Measurements from ENCODE around the gene NME2.
"Not testable (repeated sequence)": the region's sequence is repeated elsewhere in the genome, so short reads cannot be mapped to it uniquely, and the experiment has no call there.

The NME2 gene

GRCh38 chr17:51153210-51154072, 12.8 kb upstream of the NME2 start, which contains the start of gene NME1:
NME1 (plus strand) TSS chr17:51153559; CDS start chr17:51155655, 2,096 bp downstream.
- DNase-seq = peak; percentile 99 to 100

GRCh38 chr17:51154176-51154575, 12.0 kb upstream of the NME2 start:
- no peak for DNase-seq

DNA sequence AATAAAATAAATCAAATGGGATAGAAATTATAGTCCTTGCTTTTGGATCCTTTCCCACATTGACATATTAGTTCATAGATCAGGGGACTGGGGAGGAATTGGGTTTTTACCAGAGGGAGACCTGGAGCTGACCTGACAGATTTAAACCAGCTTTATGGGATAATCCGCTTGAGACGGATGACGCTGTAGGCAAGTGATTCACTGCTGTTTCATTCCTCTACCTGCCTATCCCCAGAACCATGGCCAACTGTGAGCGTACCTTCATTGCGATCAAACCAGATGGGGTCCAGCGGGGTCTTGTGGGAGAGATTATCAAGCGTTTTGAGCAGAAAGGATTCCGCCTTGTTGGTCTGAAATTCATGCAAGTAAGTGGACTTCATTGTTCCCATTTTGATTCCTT, 10.8 kb upstream of the NME2 start:
- DNase-seq = no peak

- DNase-seq = no peak
These were observed 6.6 kb upstream of the NME2 start for GRCh38 chr17:51159604-51160003.

DNA sequence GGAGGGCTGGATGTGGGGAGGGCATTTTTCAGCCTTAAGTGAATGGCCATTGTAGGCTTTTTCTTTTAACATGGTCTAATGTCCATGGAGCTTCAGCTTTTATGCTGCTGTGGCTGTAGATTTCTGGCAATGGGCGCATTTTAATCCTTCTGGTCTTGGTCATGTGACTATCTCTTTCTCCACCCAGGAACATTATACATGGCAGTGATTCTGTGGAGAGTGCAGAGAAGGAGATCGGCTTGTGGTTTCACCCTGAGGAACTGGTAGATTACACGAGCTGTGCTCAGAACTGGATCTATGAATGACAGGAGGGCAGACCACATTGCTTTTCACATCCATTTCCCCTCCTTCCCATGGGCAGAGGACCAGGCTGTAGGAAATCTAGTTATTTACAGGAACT, 4.7 kb upstream of the NME2 start:
- DNase-seq = no peak

- no peak for DNase-seq
These were observed 1.1 kb upstream of the NME2 start for GRCh38 chr17:51164911-51165679.

DNA sequence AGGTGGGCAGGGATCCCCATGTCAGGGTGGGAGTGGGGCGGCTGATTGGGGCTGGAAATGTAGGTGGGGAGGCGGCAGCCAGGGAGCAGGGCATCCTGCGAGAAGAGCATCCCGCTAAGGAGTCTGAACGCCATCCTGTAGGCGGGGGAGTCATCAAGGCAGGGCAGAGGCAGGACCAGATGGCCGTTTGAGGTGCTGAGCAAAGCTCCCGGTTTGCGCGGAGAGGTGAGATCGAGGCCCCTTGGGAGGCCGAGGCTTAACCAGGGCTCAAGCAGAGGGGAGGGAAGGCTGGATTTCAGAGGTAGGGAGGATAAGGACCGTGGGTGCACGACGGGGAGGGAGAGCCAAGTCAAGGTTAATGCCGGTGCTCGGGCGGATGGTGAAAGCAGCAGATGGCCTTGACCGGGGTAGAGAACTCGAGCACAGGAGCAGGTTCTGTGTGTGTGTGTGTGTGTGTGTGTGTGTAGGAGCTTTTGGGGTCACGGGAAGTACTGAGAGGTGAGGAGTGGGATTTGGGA, 472 bp upstream of the NME2 start:
- DNase-seq = no peak

- peak; percentile 71 to 75 for DNase-seq
These were observed 1.0 kb downstream of the NME2 start for GRCh38 chr17:51166987-51167931.

- DNase-seq = no peak
These were observed 3.1 kb downstream of the NME2 start for GRCh38 chr17:51169340-51169739.

DNA sequence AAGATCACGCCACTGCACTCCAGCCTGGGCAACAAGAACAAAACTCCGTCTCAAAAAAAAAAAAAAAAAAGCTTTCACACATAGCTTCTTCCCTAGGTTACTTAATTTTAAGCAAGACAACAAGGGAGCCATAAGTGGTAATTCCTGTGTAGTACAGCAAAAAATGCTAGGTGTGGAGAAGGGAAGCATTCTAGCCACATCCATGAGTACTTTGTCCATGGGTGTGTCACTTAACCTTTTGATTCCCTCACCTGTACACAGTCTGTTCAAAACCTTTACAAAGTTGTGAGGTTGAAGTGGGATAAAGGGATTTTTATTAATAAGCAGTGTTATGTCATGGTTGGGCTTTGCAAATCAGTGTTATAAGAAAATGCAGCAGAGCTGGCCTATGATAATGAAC, 4.5 kb downstream of the NME2 start:
- DNase-seq = no peak

DNA sequence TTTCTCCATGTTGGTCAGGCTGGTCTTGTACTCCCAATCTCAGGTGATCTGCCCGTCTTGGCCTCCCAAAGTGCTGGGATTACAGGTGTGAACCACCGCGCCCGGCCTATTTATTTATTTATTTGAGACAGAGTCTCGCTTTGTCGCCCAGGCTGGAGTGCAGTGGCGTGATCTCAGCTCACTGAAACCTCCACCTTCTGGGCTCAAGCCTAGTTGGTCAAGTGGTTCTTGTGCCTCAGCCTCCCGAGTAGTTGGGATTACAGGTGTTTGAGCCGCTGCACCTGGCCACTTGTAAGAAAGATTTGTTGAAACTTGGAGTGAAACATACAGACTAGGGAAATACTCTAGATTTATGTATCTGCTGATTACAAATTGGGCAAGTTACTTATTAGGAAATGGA, 5.8 kb downstream of the NME2 start:
- not testable (repeated sequence) for DNase-seq

- DNase-seq = no peak
These were observed 14.3 kb downstream of the NME2 start for GRCh38 chr17:51180486-51180885.

DNA sequence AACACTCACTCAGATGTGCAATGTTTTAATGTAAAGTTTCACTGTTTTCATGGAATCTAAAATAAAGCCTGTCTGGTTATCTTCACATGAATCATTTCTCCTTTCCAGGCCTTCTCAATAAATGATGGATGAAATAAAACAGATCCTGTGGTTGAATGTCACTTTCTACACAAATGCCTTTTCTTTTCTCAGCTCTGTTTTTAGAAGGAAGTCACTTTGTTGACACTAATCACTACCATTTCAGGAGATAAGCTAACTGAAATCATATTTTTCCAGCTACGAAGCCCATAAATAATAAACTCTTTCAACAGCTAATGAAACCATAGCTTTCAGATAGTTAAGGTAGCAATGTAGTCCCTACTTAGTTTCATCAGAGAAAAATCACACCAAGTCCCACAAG, 17.9 kb downstream of the NME2 start:
- DNase-seq = no peak

GRCh38 chr17:51185763-51186332, 19.6 kb downstream of the NME2 start:
- no peak for DNase-seq

DNA sequence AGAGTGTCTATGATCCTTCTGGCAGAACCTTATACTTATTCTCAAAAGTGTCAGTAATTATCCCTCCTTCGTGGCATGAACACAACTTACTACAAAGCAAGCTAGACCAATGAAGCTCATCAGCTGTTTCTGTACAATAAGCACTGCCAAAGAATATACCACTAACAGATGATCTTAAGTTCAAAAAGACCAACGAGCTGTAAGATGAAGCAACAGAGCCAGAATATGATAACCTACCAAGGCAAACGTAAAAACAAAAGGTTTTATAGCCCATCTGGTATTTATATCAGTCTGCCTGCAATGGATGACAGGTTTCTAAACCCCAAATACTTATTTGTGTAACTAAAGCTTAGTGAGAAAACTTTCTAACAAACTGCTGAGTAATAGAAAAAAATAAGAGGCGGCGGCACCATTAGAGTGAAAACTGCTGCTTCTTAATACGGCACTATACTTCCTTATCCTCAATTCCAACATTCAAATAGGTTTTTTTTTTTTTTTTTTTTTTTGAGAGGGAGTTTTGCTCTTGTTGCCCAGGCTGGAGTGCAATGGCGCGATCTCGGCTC, 22.1 kb downstream of the NME2 start:
- no peak for DNase-seq

GRCh38 chr17:51189162-51189561, 23.0 kb downstream of the NME2 start:
- DNase-seq = no peak

DNA sequence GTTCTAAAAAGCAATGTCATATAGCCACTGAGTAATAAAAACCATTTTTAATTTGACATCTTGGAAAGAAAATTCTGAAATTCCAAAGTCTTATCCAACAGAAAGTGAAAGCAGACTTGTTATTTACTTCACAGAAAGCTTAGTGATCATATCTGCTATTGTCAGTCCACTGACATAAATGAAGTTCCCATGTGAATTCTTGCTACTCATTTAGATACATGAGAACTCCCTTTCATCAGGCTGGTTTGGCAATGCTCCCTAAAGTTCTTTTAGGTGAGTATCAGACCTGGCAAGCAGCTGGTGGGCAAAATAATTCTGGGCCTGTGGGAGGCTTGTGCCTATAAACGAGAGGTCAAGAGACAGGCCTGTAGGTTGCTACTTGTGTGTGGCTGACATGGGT, 23.4 kb downstream of the NME2 start:
- no peak for DNase-seq

GRCh38 chr17:51191895-51192294, 25.7 kb downstream of the NME2 start:
- no peak for DNase-seq

DNA sequence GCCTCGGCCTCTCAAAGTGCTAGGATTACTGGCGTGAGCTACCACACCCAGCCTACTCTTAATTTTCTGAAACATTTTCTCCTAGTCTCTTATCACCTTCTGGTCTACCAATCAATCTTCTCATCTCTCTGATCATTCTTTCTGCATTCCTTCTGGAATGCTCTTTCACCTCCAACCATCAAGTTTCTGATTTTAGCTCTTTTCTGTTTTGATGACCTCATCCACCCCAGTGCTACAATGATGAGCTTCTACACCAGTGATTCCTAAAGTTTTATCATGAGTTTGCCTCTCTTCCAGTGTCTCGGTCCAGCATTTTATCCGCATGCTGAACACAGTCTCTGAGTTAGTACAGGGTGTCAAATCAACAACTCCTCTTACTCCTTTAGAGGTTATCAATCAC, 31.5 kb downstream of the NME2 start:
- DNase-seq = no peak

- DNase-seq = no peak
These were observed 34.1 kb downstream of the NME2 start for GRCh38 chr17:51200295-51200694.

GRCh38 chr17:51200846-51201245, 34.6 kb downstream of the NME2 start:
- DNase-seq = no peak

DNA sequence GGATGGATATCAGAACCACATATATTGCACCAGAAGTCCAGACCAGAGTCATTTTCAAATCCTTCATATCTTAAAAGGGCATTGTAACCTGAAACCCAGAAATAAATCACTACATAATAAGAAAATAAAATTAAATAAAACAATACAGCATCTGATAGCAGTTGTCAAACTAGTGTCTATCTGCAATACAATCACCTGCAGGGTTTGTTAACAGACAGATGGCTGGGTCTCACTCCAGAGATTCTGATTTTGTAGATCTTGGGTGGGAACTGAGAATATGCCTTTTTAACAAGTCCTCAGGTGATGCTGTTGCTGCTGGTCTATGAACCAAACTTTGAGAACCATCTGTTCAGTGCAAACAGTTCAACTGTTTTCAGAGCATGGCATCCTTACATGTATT, 37.6 kb downstream of the NME2 start:
- DNase-seq = no peak

Data from stimulated activated CD4-positive, alpha-beta T cell treated with anti-CD3 and anti-CD28 coated beads, Interleukin-2, amount 100 ng/mL, for 48 hours (primary cell).